ENCODE results near the gene GIMAP8. TPM values are rescaled to one million over a fixed set of nuclear protein-coding genes. Genes with fewer than 3 reads are reported as not detected.

GIMAP8 gene
- total RNA-seq, 1 donor from 2014 or later, result not detected

DNA sequence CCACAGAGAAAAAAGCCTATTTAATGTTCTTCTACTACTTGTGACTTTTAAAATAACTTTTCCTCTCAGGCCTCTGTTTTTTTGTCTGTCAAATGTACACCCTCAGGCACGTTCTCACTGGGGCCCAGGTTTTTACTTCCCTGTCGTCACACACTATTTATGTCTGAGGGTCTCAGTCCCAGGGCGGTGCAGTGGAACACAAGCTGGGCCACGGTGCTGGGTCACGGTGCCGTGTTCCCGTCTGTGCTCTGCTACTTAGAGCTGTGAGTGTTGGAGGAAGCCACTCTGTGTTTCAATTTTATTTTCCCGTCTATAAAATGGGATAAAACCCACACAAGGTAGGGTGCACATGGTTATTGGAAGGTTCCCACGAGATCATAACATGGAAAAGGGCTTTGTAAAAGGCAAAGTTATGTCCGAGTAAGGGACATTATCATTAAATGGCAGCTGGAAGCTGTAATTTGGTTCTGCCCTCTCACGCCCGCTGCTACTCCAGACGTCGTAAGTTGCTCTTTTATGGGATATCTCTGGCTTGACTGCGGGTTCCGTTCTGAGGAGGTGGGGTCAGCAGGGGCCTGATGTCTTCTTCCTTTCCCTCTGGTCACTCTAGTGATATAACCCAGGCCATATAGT is 46.1 kb upstream of the GIMAP8 start:
- Histone ChIP-seq H3K27ac (no peak overlapping the region), H3K9ac (no peak overlapping the region), H3F3A (ENCODE audit: low read depth) (peaks cover 58% of the 10 kb centered on the region), H3K4me1 (peaks cover 66% of the 10 kb centered on the region), H3K79me2 (ENCODE audit: low read depth) (no peaks in the 10 kb centered on the region), H3K4me3 (peak overlapping the region; percentile 74), H2AFZ (replicated peaks) (peak overlapping the region; percentile 89), H3K4me2 (peak overlapping the region; percentile 86), H3K36me3 (no peaks in the 10 kb centered on the region), H3K9me3 (ENCODE audit: low read depth) (no peaks in the 10 kb centered on the region), H3K27me3 (no peaks in the 10 kb centered on the region), H4K20me1 (ENCODE audit: low read depth) (peaks cover 15% of the 10 kb centered on the region)
- no peaks in the 10 kb centered on the region for H3K9me3 Mint-ChIP-seq
- H3K36me3 Mint-ChIP-seq, result peaks cover 8% of the 10 kb centered on the region
- peaks cover 8% of the 10 kb centered on the region for H3K27me3 Mint-ChIP-seq (ENCODE audit: insufficient read depth, low read depth)
- peak overlapping the region; percentile 81 for H3K4me3 Mint-ChIP-seq
- peaks cover 75% of the 10 kb centered on the region for H3K4me1 Mint-ChIP-seq
- peak overlapping the region; percentile 95 for H3K27ac Mint-ChIP-seq
- no peak for TF ChIP-seq CTCF (IDR thresholded peaks at IDR 0.05)
- peak; percentile 4 for TF ChIP-seq EZH2phosphoT487 (IDR thresholded peaks at IDR 0.05)
- TF ChIP-seq EZH2 (IDR thresholded peaks at IDR 0.05), result no peak
- DNase-seq (ENCODE audit: low spot score), result no peak

DNA sequence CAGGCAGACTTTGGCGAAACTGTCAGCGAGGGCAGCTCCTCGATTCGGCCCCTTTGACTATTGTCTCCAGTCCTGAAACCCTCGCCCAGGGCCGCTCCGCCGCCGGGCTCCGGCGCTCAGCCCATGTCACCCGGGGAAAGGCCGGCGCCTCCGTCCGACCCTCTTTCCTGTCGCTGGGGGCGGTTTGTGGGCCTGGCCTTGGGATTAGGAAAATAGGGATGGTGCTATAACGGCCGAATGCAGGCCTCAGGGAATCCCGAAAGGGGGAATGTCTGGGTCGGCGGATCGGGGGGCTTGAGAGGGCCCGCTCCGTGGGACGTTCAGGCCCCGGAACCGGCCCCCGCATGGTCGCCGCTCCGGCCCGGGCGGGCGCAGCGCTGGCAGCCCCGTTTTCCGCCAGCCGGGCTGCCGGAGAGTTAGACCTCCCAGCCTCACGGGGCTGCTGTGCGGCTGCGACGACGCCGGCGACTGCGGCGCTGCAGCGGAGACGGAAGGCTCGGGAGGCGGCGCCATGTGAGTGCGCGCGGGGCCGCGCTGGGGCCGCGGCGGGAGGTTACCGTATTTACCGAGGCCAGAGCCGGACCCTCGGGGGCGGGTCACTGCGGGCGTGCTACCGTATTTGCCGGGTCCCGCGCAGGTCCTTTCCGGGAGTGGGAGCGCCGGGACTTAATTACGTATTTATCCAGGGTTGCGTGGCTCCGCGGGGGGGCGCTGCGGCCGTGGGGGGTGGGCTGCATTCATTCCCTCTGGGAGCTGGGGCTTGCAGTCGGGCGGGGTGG is 45.4 kb upstream of the GIMAP8 start:
- Histone ChIP-seq H4K20me1 (ENCODE audit: low read depth) (peaks cover 8% of the 10 kb centered on the region), H3K36me3 (no peaks in the 10 kb centered on the region), H3K27me3 (no peaks in the 10 kb centered on the region), H3K4me1 (peaks cover 59% of the 10 kb centered on the region), H3K4me3 (peak overlapping the region; percentile 74), H3K4me2 (peak overlapping the region; percentile 86), H3K9me3 (ENCODE audit: low read depth) (no peaks in the 10 kb centered on the region), H3K79me2 (ENCODE audit: low read depth) (no peaks in the 10 kb centered on the region), H3K27ac (no peak overlapping the region), H3K9ac (peak overlapping the region; percentile 40), H3F3A (ENCODE audit: low read depth) (peaks cover 55% of the 10 kb centered on the region), H2AFZ (replicated peaks) (peak overlapping the region; percentile 95)
- Mint-ChIP-seq H3K27ac (peak overlapping the region; percentile 95), H3K27me3 (ENCODE audit: insufficient read depth, low read depth) (peaks cover 8% of the 10 kb centered on the region), H3K36me3 (peaks cover 8% of the 10 kb centered on the region), H3K4me3 (peak overlapping the region; percentile 90), H3K4me1 (peaks cover 68% of the 10 kb centered on the region), H3K9me3 (no peaks in the 10 kb centered on the region)
- peak; percentile 34 for TF ChIP-seq CTCF (IDR thresholded peaks at IDR 0.05)
- no peak for TF ChIP-seq EZH2 (IDR thresholded peaks at IDR 0.05)
- peak; percentile 95 for DNase-seq (ENCODE audit: low spot score)

GRCh38 chr7:150405584-150406311 is 44.7 kb upstream of the GIMAP8 start:
- Histone ChIP-seq H3K79me2 (ENCODE audit: low read depth) (no peaks in the 10 kb centered on the region), H3K9ac (no peak overlapping the region), H3K27ac (no peak overlapping the region), H3K4me2 (peak overlapping the region; percentile 86), H3K9me3 (ENCODE audit: low read depth) (no peaks in the 10 kb centered on the region), H4K20me1 (ENCODE audit: low read depth) (peaks cover 5% of the 10 kb centered on the region), H3F3A (ENCODE audit: low read depth) (peaks cover 48% of the 10 kb centered on the region), H3K27me3 (no peaks in the 10 kb centered on the region), H2AFZ (replicated peaks) (peak overlapping the region; percentile 95), H3K4me1 (peaks cover 51% of the 10 kb centered on the region), H3K4me3 (peak overlapping the region; percentile 74), H3K36me3 (no peaks in the 10 kb centered on the region)
- DNase-seq (ENCODE audit: low spot score), result peak; percentile 78
- Mint-ChIP-seq H3K36me3 (peaks cover 10% of the 10 kb centered on the region), H3K9me3 (no peaks in the 10 kb centered on the region), H3K4me1 (peaks cover 63% of the 10 kb centered on the region), H3K4me3 (peak overlapping the region; percentile 90), H3K27me3 (ENCODE audit: insufficient read depth, low read depth) (peaks cover 8% of the 10 kb centered on the region), H3K27ac (peak overlapping the region; percentile 85)
- no peak for TF ChIP-seq EZH2 (IDR thresholded peaks at IDR 0.05)
- TF ChIP-seq EZH2phosphoT487 (IDR thresholded peaks at IDR 0.05), result no peak
- TF ChIP-seq CTCF (IDR thresholded peaks at IDR 0.05), result no peak
